NCI-H345 treated with DMSO at 0.1 percent for 48 hours (cell line): ENCODE measurements around the gene ZFP36L2.

Experiments
- DNase-seq: peaks from one replicate; lab custom pipeline; 2025; ENCODE audit not compliant: unreplicated experiment; lab: John Stamatoyannopoulos, UW

The ZFP36L2 gene

DNA sequence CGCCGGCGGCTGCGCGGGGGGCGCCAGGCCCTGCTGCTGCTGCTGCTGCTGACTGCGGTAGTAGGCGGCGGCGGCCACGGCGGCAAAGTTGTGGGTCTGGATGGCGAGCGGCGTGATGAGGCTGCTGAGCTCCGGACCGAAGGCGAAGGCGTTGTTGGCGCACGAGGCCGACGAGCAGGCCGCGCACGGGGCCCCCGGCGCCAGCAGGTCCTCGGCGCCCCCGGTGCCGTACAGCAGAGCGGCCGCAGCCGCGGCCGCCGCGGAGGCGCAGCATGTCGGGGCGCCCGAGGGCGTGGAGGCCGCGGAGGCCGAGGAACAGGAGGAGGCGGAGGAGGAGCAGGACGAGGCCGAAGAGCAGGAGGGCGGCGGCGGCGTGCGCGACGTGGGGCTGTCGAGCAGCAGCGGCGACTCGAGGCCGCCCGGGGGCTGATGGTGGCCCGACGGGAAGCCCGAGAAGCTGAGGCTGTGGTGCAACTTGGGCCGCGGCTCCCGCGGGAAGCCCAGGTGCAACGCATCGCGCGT lies 1.8 kb downstream of the ZFP36L2 start:
- DNase-seq, result no peak

DNA sequence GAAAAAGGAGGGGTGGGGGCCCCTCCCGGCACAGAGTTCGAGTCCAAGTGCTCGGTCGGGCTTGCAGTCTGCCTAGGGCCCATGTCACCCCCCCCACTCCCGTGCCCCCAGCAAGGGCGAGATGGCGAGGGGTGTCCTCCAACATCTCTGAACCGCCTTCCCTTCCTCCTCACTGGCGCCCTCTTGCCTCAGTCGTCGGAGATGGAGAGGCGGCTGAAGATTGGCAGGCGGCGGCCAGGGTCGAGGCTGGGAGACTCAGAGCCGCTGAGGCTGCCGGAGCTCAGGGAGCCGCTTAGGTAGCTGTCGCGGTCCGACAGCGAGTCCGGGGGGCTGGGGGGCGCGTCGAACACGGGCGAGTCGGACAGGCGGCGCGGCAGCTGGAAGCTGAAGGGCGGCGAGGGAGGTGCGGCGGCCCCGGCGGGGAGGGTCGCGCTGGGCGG lies 2.3 kb downstream of the ZFP36L2 start:
- no peak for DNase-seq

DNA sequence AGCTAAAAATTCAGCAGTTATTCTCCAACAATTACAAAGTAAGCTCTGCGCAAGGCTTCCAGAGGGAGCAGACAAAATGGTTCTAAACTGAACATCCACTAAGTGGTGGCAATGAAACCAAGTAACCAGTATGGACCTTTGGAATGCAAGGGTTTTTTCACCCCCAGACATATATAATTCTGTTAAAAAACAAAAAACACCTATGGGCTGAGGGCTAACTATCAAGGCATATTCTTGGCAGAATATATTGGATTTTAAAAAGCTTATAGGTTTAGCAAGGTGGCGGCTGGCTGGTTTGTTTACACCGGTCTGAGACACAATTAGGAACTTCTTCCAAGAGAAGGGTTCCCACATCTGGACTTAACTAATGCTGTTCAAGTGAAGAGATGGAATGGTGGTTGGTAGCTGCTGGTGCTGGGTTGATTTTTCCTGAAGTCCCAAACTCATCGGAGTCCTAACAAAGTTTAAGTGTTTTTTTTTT lies 2.8 kb downstream of the ZFP36L2 start:
- no peak for DNase-seq

DNA sequence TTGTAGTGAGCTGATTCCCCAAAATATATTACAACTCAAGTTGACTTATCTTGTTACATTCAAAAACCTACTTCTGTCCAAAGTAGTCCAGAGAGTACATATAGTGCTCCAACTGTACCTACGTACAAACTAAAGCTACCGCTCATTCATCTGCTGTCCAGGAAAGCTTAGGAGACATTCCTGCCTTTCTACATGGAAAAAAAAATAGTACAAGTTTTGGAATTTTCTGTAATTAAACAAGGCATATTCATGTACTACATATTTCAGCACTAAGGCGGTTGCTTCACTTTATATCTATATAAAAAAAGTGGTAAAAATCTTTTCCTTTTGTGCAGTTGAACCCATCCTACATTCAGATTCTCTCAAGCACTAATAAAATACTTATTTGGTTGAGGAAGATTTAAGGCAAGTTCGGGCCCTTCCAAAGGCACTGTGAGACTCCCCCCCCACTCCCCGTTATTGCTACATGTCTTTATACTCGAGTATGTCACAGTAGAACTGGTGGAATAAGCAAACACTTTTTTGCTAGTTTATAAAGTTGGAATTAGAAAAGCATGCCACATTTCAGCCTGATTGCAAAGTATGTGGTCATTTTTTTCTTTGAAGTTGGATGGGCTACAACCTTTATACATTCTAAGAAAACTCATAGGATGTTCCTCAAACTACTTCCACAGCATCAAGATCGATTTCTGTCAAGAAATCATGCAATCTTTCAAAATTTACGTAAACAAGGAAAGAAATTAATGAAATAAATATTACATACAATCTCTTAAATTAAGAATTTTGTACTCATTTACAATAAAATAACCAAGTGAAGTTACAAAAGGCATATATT lies 3.7 kb downstream of the ZFP36L2 start:
- DNase-seq, result no peak

DNA sequence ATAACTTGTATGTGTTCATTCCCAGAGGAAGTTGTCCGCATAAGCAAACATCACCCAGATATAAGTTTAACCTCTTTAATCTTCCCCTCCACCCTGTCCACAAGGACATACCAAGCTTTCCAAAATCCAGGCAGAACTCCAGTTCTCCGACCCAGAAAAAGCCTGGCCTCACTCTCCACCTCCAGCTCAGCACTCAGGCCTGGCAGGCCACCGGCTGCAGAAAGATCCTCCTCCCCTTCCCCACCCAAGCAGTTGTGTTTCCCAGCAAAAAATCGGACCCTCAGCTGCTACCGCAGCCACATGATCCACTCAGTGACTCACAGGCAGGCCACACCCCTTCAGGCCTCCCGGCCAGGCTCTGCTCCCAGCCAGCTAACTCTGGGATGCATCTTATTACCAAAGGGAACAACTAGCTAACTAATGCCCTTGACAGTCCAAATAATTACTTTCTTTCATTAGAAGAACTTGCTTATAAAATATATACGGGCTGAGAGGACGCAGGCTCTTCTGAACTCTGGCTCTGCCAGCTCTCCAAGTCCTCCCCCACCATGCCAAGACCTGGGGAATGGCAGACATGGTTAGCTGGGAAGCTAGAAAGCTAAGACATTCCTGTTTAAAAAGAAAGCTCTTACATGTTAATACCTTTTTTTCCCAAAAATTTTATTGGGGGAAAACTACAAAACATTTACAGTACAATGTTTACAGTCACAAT lies 4.5 kb downstream of the ZFP36L2 start:
- no peak for DNase-seq

DNA sequence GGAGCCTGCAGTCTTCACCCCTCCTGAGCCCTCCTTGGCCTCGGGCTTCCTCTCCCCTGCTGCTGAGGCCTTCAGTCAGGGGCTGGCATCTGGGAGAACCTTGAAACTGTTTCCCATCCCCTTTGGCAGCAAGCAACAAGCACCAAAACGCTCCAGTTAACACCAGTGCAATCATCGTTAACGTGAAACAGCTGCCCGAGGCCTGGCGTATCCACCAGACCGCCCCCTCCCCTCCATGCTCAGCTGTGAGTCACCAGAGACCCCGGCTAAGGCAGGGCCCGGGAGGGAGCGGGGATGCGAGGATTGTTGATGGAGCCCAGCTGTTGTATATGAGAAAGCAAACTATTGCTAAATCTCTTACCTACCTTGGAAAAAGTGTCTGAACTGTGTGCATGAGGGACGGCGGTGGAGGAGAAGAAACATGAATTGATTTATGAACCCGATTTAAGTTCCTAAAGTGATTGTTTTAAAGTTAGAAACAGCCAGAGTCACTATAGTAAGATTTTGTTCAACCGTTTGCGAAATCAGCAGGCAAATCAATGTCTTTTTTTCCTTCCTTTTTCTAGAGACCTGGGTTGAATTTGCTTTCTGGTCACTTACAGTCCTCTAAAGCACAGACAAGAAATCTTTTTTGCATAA lies 5.2 kb downstream of the ZFP36L2 start:
- no peak for DNase-seq

DNA sequence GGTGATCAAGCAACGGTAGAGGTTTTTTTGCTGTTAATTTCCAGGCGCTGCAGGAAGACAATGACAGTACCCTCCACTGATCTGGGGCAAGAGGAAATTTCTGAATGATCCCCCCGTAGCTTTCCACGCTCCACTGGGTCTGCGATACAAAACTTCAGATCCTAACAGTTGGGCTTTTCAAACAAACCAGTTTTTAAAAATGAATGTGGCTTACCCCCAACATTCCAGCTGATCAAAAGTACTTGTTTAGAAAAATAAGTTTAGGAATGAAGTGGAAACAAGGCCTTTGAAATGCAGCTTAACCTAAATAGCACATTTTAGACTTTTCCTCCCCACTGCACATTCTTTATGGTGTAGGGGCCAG lies 5.7 kb downstream of the ZFP36L2 start:
- no peak for DNase-seq

DNA sequence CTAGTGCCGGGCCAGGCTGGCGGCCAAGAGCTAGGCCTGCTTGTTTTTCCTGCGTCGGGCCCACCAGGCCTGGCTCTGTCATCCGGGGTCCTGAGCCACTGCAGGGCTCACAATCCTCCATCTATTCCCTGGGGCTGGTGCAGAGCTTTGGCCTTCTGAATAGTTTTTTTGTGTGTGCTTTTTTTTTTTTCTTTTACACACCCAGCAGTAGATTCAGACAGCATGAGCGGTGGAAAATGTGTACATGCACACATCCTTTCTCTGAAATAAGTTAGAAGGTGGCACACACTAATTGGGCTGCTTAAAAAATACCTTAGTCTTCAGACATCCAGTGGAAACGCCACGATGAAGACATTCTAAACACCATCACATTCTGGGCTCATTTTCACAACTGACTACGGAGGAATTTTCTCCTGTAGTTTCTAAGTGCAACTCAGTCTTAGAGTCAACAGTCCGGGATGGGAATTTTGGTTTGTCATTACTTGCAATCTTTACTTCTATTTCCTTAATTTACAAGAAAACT lies 6.1 kb downstream of the ZFP36L2 start:
- DNase-seq, result no peak

DNA sequence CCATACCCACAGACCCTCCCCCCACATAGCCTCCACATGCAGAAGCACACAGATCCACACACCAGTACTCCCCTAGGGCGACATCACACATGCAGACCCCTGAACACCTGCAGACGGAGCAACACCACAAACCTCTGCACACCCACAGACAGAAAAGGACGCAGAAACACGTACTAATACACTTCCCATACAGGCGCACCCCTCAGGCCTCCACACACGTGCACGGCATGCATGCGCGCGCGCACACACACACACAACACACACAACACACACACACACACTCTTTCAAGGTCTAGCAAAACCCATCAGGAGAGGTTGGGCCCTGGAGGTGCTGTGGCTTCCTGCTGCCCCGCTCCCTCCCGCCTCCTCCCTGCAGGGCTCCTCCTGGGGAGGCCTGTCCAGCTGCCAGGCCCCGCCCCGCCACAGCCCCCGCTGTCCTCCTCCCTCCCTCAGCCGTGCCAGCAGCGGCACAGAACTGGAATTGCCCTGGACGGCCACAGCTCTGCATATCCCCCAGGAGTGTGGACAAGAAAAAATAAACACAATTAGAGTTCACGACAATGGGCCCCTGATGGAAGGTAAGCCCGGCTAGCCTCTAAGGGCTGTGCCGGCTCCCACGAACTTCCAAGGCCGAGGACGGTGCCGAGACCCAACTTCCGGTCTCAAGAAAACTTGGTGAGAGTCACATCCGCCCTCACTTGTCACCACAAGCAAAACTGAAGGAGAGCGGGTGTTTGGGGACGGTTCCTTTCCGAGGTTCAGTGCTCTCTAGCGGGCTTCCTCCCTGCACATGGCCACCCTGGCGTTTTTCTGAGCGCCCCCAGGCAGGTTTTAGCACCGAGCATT lies 6.8 kb downstream of the ZFP36L2 start:
- DNase-seq, result no peak

DNA sequence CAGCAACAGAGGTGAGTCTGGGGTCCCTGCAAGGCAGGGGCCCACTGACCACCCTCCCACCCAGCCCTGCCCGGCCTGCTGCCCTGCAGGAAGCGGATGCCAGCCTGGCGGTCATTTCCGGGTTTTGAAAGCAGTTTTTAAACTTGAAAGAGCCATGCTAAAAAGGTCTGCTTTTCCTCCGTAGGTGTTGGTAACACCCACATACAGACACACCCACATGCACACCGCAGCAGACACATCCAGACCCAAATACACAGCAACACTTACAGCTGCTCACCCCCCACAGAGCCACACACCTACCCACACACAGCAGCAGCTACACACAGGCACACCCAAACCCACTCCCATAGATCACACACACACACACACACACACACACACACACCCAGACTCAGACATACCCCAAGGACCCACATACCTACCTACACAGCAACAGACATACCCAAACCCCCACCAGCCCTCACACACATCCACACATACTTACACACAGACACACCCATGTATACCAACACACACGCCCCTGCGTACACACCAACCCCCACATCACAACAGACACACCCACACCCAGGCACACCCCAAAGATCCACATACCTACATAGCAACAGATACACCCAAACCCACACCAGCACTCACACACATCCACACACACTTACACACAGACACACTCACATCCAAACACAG lies 7.6 kb downstream of the ZFP36L2 start:
- DNase-seq, result no peak

DNA sequence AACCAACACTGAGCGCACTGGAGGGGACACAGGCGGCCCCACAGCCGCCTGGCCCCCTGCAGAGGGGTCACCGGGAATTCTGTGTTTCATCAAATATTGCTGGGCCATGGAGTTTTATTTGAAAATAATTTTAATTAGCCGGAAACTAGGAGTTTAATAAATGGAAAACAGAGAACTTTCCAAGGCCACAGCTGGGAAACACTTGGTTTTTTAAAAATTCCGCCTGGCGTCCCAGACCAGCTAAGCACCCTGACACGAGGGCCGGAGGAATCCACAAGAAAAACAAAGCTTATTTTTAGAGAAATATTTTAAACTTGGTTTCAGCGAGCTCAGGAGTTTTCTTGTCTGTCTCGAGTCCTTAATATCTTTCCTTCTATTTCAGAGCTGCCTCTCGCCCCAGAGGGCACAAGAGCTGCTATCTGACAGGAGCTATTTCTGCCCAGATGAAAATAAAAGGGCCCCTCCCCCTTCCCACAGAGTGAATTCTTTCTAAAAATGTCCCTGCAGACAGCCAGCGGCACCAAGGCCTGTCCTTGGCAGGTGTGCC lies 8.2 kb downstream of the ZFP36L2 start:
- no peak for DNase-seq

DNA sequence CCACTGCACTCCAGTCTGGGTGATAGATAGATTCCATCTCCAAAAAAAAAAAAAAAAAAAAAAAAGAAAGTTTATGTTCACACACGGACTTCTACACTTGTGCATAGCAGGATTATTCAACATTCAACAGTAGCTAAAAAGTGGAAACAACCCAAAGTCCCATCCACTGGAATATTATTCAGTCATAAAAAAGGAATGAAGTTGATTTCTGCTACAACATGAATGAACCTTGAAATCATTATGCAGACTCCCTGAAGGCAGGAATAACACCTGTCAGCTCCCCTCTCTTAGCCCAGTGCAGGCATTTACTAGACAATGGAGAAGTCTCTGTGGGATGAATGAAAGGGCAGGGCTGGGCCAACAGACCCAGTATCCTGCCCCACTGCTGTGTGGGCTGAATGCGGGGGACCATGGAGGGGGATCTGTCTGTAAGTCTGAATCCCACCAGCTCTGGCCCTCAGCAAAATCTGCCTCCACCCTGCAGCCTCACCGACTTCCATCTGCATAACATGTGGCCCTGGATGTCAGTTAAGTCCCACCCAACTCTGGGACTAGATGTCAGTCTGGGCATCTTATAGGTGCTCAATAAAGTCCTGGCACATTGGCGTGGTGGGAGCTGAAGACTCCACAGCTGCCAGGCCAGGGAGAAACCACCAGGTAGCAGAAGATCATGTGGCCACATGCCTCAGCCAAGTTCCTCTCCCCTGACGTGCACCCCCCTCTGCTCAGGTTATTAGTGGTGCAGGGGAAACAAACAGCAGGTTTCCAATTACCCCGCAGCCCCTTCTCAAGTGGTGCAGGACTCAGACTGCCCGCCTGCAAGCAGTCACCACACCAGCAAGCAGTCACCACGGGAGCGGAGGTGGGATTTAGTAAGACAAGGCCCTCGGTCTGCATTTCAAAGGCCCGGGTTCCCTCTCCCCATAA lies 8.9 kb downstream of the ZFP36L2 start:
- DNase-seq, result no peak

DNA sequence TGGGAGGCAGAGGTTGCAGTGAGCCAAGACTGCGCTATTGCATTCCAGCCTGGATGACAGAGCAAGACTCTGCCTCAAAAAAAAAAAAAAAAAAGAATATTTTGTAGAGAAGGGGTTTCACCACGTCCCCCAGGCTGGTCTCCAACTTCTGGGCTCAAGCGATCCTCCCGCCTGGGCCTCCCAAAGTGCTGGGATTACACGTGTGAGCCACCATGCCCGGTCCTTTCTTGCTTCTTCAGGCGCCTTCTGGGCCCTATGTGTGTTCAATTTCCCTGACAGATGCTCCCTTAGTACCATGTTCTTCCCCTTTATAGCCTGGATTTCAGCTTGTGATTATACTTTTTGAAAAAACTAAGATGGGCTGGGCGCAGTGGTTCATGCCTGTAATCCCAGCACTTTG lies 9.8 kb downstream of the ZFP36L2 start:
- DNase-seq, result no peak

DNA sequence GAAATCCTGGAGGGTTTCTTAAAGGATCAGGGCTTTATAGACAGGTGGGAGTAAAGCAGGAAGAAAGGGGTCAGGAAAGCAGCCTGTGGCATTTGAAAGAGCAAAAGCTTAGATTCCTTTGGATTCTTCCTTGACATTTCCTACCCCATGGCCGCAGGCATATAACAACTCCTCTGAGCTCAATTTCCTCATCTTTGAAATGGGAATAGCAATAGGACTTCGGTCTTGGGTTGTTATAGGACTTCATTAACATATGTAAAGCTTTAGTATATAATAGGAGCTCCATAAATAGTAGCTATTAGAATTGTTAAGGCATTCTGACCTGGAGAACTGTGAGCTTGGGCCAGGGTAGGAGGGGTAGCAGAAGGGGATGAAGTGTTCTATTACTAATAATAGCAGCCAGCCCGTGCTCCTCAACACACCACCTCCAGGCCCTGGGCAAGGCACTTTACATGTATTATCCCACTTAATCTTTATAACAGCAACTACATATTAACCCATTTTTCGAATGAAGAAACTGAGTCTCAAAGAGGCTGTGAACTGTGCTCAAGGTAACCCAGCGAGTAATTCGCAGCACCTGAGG lies 10.6 kb downstream of the ZFP36L2 start:
- DNase-seq, result no peak

DNA sequence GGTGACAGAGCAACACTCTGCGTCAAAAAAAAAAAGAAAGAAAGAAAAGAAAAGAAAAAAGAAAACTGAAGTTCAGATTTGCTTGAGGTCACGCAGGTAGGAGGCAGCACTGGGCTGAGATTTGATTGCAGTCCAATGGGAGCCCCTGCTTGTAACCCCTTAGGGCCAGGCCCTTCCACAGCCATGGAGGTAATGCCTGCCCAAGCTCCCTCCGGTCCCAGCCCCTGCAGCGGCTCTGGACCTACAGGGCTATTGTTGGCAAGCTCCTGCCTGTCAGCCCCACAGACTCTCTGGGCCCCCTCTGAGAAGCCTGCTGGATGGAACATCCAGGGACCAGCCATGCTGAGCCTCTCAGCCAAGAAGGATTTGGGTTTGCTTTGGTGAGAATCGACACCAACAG lies 12.2 kb downstream of the ZFP36L2 start:
- no peak for DNase-seq

DNA sequence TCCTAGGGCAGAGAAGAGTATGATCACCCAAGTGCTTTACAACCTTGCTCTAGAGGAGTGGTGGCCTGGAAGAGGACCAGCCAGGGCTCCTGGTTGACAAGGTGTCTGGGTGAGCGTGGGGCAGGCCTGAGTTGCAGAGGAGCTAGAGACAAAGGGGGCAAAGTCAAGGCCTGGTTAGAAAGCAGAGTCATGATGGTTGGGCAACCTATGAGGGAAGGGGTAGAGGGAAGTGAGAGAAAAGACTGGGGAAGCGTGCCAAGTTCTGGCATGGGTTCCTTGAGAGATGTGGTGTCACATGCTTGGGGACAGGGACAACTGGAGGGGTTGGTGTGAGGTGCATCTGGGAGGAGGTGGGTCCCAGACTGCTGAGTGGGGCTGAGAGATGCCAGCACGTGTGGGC lies 13.5 kb downstream of the ZFP36L2 start:
- DNase-seq, result no peak

DNA sequence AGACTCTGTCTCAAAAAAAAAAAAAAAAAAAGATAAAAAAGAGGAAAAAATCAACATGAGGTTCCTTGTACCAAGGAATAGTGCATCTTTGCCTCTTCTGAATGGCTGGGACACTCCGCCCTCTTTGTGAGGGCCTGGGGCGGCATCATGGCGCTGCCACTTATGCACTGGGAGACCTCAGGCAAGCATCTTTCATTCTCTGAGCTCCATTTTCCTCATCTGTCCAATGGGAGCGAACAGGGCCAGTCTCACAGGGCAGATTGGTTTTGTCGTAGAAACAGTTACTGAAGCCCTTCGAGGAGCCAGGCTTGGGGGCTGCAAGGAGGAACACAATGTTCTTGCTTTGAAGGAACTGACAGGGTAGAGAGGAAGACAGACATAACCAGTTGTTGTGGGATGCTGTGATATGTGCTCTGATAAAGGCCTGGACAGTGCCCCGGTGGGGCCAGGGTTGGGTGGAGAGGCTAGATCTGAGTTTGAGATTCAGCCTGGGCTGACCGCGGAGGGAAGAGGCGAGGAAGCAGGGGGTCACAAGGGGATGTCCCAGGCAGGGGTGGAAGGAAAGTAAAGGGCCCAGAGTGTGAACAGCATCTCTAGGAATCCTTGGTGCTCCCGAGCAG lies 14.1 kb downstream of the ZFP36L2 start:
- no peak for DNase-seq
